Naive thymus-derived CD4-positive, alpha-beta T cell (primary cell): ENCODE measurements around the gene SULF2. TPM values are rescaled to one million over a fixed set of nuclear protein-coding genes. Genes with fewer than 3 reads are reported as not detected.

Source experiments
- ATAC-seq: fragments of 150-1000 bp; cut with Tn5 transposase; 2 replicates; pipeline ENCODE4 v1.10.0; 2021; ENCODE audit warnings: mild to moderate bottlenecking, moderate library complexity
- CTCF ChIA-PET: fragments of 350-600 bp; sonication (Branson Sonifier 250); formaldehyde crosslinking; loops from one replicate; lab custom pipeline; 2021; ENCODE audit warnings: antibody characterized with exemption; lab: Charles Lee
- POLR2A ChIA-PET: fragments of 350-600 bp; sonication (Branson Sonifier 250); formaldehyde crosslinking; loops from one replicate; lab custom pipeline; 2021; ENCODE audit warnings: antibody characterized with exemption, inconsistent platforms; lab: Charles Lee
- DNase-seq, 9 donors: peaks; one replicate each; pipeline versions ENCODE4 v3.0.0 to v3.0.0-alpha.2; 2020 to 2022; ENCODE audit warnings: mixed read lengths in 1 of 9
- H3K27ac ChIP-seq: one replicate; pipeline ENCODE4 v1.7.0; 2013; ENCODE audit warnings: mild to moderate bottlenecking, low read depth, low read length, moderate library complexity
- H3K27me3 ChIP-seq, 2 donors: one replicate each; pipeline ENCODE4 v1.7.0; 2013; ENCODE audit warnings: low read length in 2 of 2, mild to moderate bottlenecking in 2 of 2, moderate library complexity in 2 of 2; ENCODE audit not compliant: control insufficient read depth in 2 of 2, insufficient read depth in 2 of 2
- H3K36me3 ChIP-seq, 3 experiments: 1 replicate in 2 of 3; 2 replicates in 1 of 3; pipeline ENCODE4 v1.7.0; 2013; ENCODE audit warnings: low read length in 3 of 3, mild to moderate bottlenecking in 3 of 3, moderate library complexity in 1 of 3; ENCODE audit not compliant: insufficient read depth in 3 of 3, control insufficient read depth in 2 of 3
- H3K4me1 ChIP-seq, 2 donors: one replicate each; pipeline ENCODE4 v1.7.0; 2013; ENCODE audit warnings: low read length in 2 of 2, mild to moderate bottlenecking in 2 of 2, moderate library complexity in 1 of 2; ENCODE audit not compliant: control insufficient read depth in 2 of 2, insufficient read depth in 2 of 2
- H3K4me3 ChIP-seq: 2 replicates; pipeline ENCODE4 v1.7.0; 2013; ENCODE audit warnings: mild to moderate bottlenecking, low read length
- H3K9me3 ChIP-seq, 3 experiments: 1 replicate in 2 of 3; 2 replicates in 1 of 3; pipeline ENCODE4 v1.7.0; 2013; ENCODE audit warnings: low read length in 3 of 3; ENCODE audit not compliant: control insufficient read depth in 2 of 3
- H3K27ac Mint-ChIP-seq, 9 donors: one replicate each; pipeline ENCODE4 v1.8.0; 2020 to 2022; ENCODE audit warnings: mixed read lengths in 9 of 9, mild to moderate bottlenecking in 8 of 9, moderate library complexity in 5 of 9, inconsistent platforms in 2 of 9
- H3K27me3 Mint-ChIP-seq, 5 donors: one replicate each; pipeline ENCODE4 v1.8.0; 2021 to 2022; ENCODE audit warnings: mixed read lengths in 5 of 5, mild to moderate bottlenecking in 1 of 5
- H3K36me3 Mint-ChIP-seq, 5 donors: one replicate each; pipeline ENCODE4 v1.8.0; 2020 to 2022; ENCODE audit warnings: mixed read lengths in 5 of 5, mild to moderate bottlenecking in 3 of 5, inconsistent platforms in 1 of 5
- H3K4me1 Mint-ChIP-seq, 7 donors: one replicate each; pipeline ENCODE4 v1.8.0; 2020 to 2022; ENCODE audit warnings: mixed read lengths in 7 of 7, mild to moderate bottlenecking in 3 of 7, inconsistent platforms in 1 of 7
- H3K4me3 Mint-ChIP-seq, 10 donors: one replicate each; pipeline ENCODE4 v1.8.0; 2020 to 2022; ENCODE audit warnings: mild to moderate bottlenecking in 10 of 10, mixed read lengths in 10 of 10, moderate library complexity in 6 of 10, inconsistent platforms in 2 of 10
- H3K9me3 Mint-ChIP-seq, 11 donors: one replicate each; pipeline ENCODE4 v1.8.0; 2020 to 2022; ENCODE audit warnings: mixed read lengths in 11 of 11, mild to moderate bottlenecking in 4 of 11, inconsistent platforms in 1 of 11, moderate library complexity in 1 of 11
- intact Hi-C, 2 donors: fragments of 100-400 bp; cut with micrococcal nuclease; formaldehyde crosslinking; loops; one replicate each; pipeline ENCODE4 v1.15.1; 2023
- polyA plus RNA-seq, 2 donors: library from polyadenylated mRNA; unstranded; fragments of 300-500 nt; fragmentation: Illumina TruSeq; gene quantifications; one replicate each; pipeline ENCODE4 v1.2.3, GENCODE V29; 2021
- total RNA-seq, 6 experiments: library from RNA in 5 of 6; stranded (reverse) in 5 of 6; gene quantifications; 1 replicate in 5 of 6; 2 replicates in 1 of 6; pipeline ENCODE4 v1.2.3 and lab custom pipeline; 2021 to 2026

SULF2 gene
- total and polyA plus RNA-seq, 7 experiments from 2014 or later = 0.43 to 133 (median 1.5) TPM

GRCh38 chr20:47733892-47734291, 51.4 kb downstream of the SULF2 start:
- Mint-ChIP-seq H3K27ac (no peak overlapping the region), H3K4me3 (no peak overlapping the region), H3K27me3 (peaks cover 0 to 12% (median 0%) of the 10 kb centered on the region in 5 donors), H3K36me3 (peaks cover 0 to 11% (median 0%) of the 10 kb centered on the region in 5 donors), H3K4me1 (peaks cover 7 to 16% (median 7%) of the 10 kb centered on the region in 7 donors), H3K9me3 (peaks cover 0 to 3% (median 0%) of the 10 kb centered on the region in 11 donors)
- Histone ChIP-seq H3K9me3 (no peaks in the 10 kb centered on the region), H3K4me3 (no peak overlapping the region), H3K27me3 (no peaks in the 10 kb centered on the region), H3K4me1 (peaks cover 0 to 4% of the 10 kb centered on the region in 2 donors), H3K36me3 (no peaks in the 10 kb centered on the region), H3K27ac (no peak overlapping the region)
- intact Hi-C loops = no loop called here
- ChIA-PET CTCF (no interaction called here), POLR2A (no interaction called here)
- ATAC-seq (no peak), DNase-seq (no peak)

- ATAC-seq (no peak), DNase-seq (no peak)
- Mint-ChIP-seq H3K4me1 (peaks cover 32 to 42% (median 35%) of the 10 kb centered on the region in 7 donors), H3K36me3 (peaks cover 0 to 24% (median 0%) of the 10 kb centered on the region in 5 donors), H3K27ac (peak overlapping the region in 2 of 9 donors; percentile 62 to 75), H3K4me3 (no peak overlapping the region), H3K27me3 (peaks cover 0 to 8% (median 0%) of the 10 kb centered on the region in 5 donors), H3K9me3 (no peaks in the 10 kb centered on the region)
- no peak overlapping the region for H3K27ac ChIP-seq
- no peaks in the 10 kb centered on the region for H3K27me3 ChIP-seq
- intact Hi-C loops = no loop called here
- CTCF ChIA-PET = no interaction called here
- no peaks in the 10 kb centered on the region for H3K36me3 ChIP-seq
- H3K4me1 ChIP-seq = peaks cover 15 to 31% of the 10 kb centered on the region in 2 donors
- H3K9me3 ChIP-seq = no peaks in the 10 kb centered on the region
- no peak overlapping the region for H3K4me3 ChIP-seq
- POLR2A ChIA-PET = interaction anchor here (0.7 kb wide), 1 partner anchor 58 kb away, joined by 3 read pairs; no protein-coding TSS in a partner anchor
Measured at GRCh38 chr20:47730744-47731143, 54.5 kb downstream of the SULF2 start.

- ATAC-seq (no peak), DNase-seq (no peak)
- H3K27ac Mint-ChIP-seq = peak overlapping the region; percentile 87 to 99 (median 98)
- Histone ChIP-seq H3K4me1 (peaks cover 15 to 34% of the 10 kb centered on the region in 2 donors), H3K36me3 (no peaks in the 10 kb centered on the region), H3K27ac (no peak overlapping the region), H3K4me3 (no peak overlapping the region), H3K9me3 (no peaks in the 10 kb centered on the region), H3K27me3 (no peaks in the 10 kb centered on the region)
- H3K4me3 Mint-ChIP-seq = peak overlapping the region in 5 of 10 donors; percentile 7 to 90 (median 87)
- no peaks in the 10 kb centered on the region for H3K9me3 Mint-ChIP-seq
- CTCF ChIA-PET = interaction anchor here (0.7 kb wide), 1 partner anchor 115 kb away, joined by 4 read pairs; no protein-coding TSS in a partner anchor
- H3K27me3 Mint-ChIP-seq = peaks cover 0 to 8% (median 0%) of the 10 kb centered on the region in 5 donors
- POLR2A ChIA-PET = no interaction called here
- intact Hi-C loops = loop anchor here in 1 of 2 donors (10.0 kb wide), 2 partner anchors 455 to 735 kb away; no protein-coding TSS in a partner anchor
- H3K36me3 Mint-ChIP-seq = peaks cover 0 to 24% (median 0%) of the 10 kb centered on the region in 5 donors
- peaks cover 35 to 54% (median 44%) of the 10 kb centered on the region in 7 donors for H3K4me1 Mint-ChIP-seq
Measured at GRCh38 chr20:47729472-47729871, 55.8 kb downstream of the SULF2 start.

- ChIA-PET POLR2A (no interaction called here), CTCF (interaction anchor here (1.0 kb wide), 2 partner anchors 892 to 893 kb away, joined by 3 to 5 read pairs; no protein-coding TSS in a partner anchor)
- ATAC-seq (no peak), DNase-seq (peak in 2 of 9 donors; percentile 4 to 24)
- H3K36me3 Mint-ChIP-seq = peaks cover 0 to 24% (median 0%) of the 10 kb centered on the region in 5 donors
- intact Hi-C loops = loop anchor here (1.0 to 10.0 kb wide), 4 partner anchors 65 to 1193 kb away; partner anchors contain the start of gene ARFGEF2 (in 1 of the 2)
- peak overlapping the region; percentile 74 for H3K27ac ChIP-seq
- peaks cover 0 to 4% (median 0%) of the 10 kb centered on the region in 5 donors for H3K27me3 Mint-ChIP-seq
- H3K27ac Mint-ChIP-seq = peak overlapping the region; percentile 97 to 99 (median 99)
- H3K36me3 ChIP-seq = no peaks in the 10 kb centered on the region
- peak overlapping the region; percentile 75 to 90 (median 87) for H3K4me3 Mint-ChIP-seq
- peak overlapping the region; percentile 55 for H3K4me3 ChIP-seq
- peaks cover 0 to 3% (median 0%) of the 10 kb centered on the region in 11 donors for H3K9me3 Mint-ChIP-seq
- no peaks in the 10 kb centered on the region for H3K27me3 ChIP-seq
- peaks cover 39 to 54% (median 44%) of the 10 kb centered on the region in 7 donors for H3K4me1 Mint-ChIP-seq
- H3K4me1 ChIP-seq = peaks cover 15 to 34% of the 10 kb centered on the region in 2 donors
- H3K9me3 ChIP-seq = no peaks in the 10 kb centered on the region
Measured at GRCh38 chr20:47727909-47728361, 57.3 kb downstream of the SULF2 start.

- H3K4me3 Mint-ChIP-seq = peak overlapping the region; percentile 75 to 90 (median 87)
- H3K4me1 Mint-ChIP-seq = peaks cover 39 to 54% (median 44%) of the 10 kb centered on the region in 7 donors
- peaks cover 0 to 3% (median 0%) of the 10 kb centered on the region in 11 donors for H3K9me3 Mint-ChIP-seq
- Histone ChIP-seq H3K4me3 (peak overlapping the region; percentile 55), H3K27ac (peak overlapping the region; percentile 74), H3K4me1 (peaks cover 15 to 34% of the 10 kb centered on the region in 2 donors), H3K9me3 (no peaks in the 10 kb centered on the region), H3K27me3 (no peaks in the 10 kb centered on the region), H3K36me3 (no peaks in the 10 kb centered on the region)
- peaks cover 0 to 24% (median 0%) of the 10 kb centered on the region in 5 donors for H3K36me3 Mint-ChIP-seq
- ChIA-PET CTCF (interaction anchor here (1.0 kb wide), 1 partner anchor 893 kb away, joined by 3 read pairs; no protein-coding TSS in a partner anchor), POLR2A (no interaction called here)
- H3K27me3 Mint-ChIP-seq = peaks cover 0 to 4% (median 0%) of the 10 kb centered on the region in 5 donors
- ATAC-seq (peak; percentile 95), DNase-seq (peak; percentile 43 to 86 (median 80))
- peak overlapping the region; percentile 97 to 99 (median 99) for H3K27ac Mint-ChIP-seq
- intact Hi-C loops = loop anchor here (1.0 to 10.0 kb wide), 4 partner anchors 64 to 1194 kb away; partner anchors contain the start of gene ARFGEF2 (in 1 of the 2)
Measured at GRCh38 chr20:47727170-47727880, 58.0 kb downstream of the SULF2 start.

- intact Hi-C loops = loop anchor here (1.0 to 10.0 kb wide), 4 partner anchors 63 to 1195 kb away; partner anchors contain the start of gene ARFGEF2 (in 1 of the 2)
- H3K4me3 Mint-ChIP-seq = peak overlapping the region in 8 of 10 donors; percentile 49 to 90 (median 82)
- Histone ChIP-seq H3K9me3 (no peaks in the 10 kb centered on the region), H3K4me1 (peaks cover 15 to 34% of the 10 kb centered on the region in 2 donors), H3K27me3 (no peaks in the 10 kb centered on the region), H3K27ac (peak overlapping the region; percentile 74), H3K4me3 (no peak overlapping the region), H3K36me3 (no peaks in the 10 kb centered on the region)
- ChIA-PET POLR2A (no interaction called here), CTCF (interaction anchor here (1.4 to 3.7 kb wide), 2 partner anchors 603 to 894 kb away, joined by 3 to 16 read pairs; no protein-coding TSS in a partner anchor)
- H3K4me1 Mint-ChIP-seq = peaks cover 39 to 54% (median 44%) of the 10 kb centered on the region in 7 donors
- peaks cover 0 to 4% (median 0%) of the 10 kb centered on the region in 5 donors for H3K27me3 Mint-ChIP-seq
- no peak for ATAC-seq
- H3K9me3 Mint-ChIP-seq = peaks cover 0 to 3% (median 0%) of the 10 kb centered on the region in 11 donors
- DNase-seq = peak in 1 of 9 donors; percentile 16
- peak overlapping the region; percentile 97 to 99 (median 99) for H3K27ac Mint-ChIP-seq
- peaks cover 0 to 24% (median 0%) of the 10 kb centered on the region in 5 donors for H3K36me3 Mint-ChIP-seq
Measured at GRCh38 chr20:47726632-47727031, 58.6 kb downstream of the SULF2 start.
